ENCODE measurements around the gene MAPKAPK2.
A peak's percentile ranks its signal among the peaks of the same experiment; 100 is the strongest.
"Not testable (repeated sequence)": the region's sequence is repeated elsewhere in the genome, so short reads cannot be mapped to it uniquely, and the experiment has no call there.

Gene MAPKAPK2

DNA sequence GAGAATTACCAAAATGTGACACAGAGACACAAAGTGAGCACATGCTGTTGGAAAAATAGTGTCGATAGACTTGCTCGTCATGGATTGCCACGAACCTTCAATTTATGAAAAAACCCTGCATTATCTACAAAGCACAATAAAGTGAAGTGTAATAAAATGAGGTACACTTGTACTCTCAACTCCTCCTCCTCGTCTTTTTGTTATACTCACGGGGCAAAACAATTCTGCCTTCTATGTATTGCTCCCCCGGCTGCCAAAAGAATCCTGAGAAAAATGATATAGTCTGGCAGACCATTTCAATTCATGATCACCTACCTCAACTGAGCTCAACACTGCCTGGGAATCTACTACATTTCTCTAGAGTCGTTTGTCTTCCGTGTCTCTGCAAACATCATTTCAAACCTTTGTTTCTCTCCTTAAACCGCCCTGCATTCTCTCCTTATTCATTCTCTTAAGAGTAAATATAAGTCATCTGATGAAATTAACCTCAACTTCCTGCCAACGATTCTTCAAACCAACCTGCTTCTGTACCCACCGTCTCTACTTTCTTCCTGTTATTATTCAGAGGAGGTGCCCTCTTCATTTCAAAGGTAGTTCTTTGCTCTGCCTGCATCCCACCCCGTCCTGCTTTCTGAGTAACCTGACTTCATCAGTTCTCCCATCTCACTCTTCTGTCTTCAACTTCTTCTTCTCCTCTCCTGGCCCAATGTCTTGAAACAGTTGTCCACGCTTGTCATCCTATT lies 73.0 kb downstream of the MAPKAPK2 start:
- DNase-seq = no peak
- intact Hi-C loops (cut with DNase I) = no loop called here

DNA sequence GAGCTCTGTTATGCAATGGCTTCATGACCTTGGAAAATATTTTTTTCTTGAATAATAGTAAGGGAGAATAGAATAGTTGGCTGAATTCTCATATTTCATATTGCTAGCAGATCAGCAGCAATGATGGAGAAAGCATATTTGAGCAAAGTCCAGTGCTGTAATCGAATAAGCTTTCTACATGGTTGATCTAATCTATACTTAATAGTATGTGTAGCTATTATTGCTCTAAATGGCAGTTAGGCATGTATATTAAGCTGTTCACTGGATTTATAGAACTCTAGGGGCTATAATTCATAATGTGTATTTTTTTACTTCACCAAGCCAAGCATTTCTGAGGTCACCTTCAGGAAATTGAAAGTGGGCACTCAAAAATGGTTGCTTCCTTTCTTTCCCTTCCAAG lies 75.9 kb downstream of the MAPKAPK2 start:
- no peak for DNase-seq
- intact Hi-C loops (cut with DNase I) = no loop called here

DNA sequence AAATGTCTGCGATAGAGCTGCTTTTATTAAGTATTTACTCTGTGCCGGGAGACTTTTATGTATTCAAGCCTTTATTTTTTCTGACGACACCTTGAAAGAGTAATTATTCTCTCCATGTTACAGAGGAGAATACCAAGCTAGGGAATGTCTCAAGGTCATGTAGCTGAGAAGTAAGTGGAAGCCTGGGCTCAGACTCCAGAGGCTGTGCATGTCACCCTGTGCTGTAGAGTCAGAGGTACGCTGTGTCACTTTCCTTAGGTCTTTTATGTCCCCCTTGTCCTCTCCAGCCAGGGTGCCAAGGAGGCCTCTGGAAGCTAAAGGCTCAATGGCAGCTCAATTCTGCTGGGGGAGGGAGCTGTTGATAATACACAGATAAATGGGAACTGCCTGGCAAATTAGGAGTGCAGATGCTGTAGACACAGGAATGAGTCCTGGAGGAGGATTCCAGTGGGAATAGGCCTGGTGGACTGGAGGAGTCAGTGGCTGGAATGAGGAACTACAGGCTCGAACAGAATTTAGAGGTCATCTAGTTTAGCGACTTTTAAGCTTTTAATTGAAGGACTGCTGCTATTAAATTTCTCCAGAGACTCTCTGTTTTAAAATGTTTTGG lies 76.6 kb downstream of the MAPKAPK2 start:
- no peak for DNase-seq
- intact Hi-C loops (cut with DNase I) = no loop called here

DNA sequence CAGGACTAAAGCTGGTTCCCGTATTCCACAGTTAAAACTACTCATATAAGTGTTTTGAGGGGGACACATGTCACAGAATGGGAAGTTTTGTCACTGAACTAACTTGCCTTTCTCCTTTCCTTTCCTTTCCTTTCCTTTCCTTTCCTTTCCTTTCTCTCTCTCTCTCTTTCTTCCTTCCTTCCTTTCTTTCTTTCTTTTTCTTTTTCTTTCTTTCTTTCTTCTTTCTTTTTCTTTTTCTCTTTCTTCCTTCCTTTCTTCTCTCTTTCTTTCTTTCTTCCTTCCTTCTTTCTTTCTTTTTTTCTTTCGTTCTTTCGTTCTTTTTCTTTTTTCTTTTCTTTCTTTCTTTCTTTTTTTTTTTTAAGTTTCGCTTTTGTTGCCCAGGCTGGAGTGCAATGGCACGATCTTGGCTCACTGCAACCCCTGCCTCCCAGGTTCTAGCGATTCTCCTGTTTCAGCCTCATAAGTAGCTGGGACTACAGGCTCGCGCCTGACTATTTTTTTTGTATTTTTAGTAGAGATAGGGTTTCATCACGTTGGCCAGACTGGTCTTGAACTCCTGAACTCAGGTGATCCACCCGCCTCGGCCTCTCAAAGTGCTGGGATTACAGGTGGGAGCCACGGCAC lies 78.1 kb downstream of the MAPKAPK2 start:
- intact Hi-C loops (cut with DNase I); DNase-seq: not testable (repeated sequence)

DNA sequence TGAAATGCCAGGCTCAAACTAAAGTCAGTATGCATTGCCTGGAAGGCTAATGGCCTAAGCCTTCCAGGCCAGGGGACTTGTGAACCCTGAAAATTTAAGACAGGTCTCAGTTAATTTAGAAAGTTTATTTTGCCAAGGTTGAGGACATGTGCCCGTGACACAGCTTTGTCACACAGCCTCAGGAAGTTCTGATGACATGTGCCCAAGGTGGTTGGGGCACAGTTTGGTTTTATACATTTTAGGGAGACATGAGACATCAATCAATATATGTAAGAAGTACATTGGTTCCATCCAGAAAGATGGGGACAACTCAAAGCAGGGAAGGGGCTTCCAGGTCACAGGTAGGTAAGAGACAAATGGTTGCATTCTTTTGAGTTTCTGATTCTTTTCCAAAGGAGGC lies 81.1 kb downstream of the MAPKAPK2 start:
- intact Hi-C loops (cut with DNase I); DNase-seq: not testable (repeated sequence)

DNA sequence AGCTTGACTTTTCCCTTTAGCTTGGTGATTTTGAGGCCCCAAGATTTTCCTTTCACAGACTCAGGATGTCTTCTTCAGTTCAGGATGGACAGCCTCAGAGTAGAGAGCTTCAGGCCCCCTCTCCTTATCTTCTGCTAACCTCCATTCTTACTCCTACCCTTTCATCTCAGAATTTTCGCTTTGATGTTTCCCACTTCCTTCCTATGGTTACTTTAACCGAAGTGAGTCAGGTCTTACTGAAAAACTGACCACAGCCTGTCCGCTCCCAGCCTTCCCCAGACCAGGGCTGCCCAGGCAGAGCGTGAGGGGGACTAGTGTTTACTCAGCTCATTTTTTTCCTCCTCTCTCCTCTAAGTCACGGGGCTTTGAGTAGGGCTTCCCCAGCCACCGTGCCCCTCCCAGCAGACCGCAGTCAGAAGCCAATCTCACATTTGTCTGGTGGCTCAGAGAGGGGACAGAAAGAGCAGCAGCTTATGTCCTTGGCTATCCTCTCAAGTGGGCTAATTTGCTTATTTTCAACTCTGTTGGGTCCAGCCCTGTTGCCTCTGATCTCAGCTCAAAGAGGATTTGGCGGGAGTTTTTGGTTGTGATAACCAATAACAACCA lies 81.6 kb downstream of the MAPKAPK2 start:
- intact Hi-C loops (cut with DNase I) = no loop called here
- peak in 30 of 42 donors; percentile 9 to 63 (median 35) for DNase-seq

DNA sequence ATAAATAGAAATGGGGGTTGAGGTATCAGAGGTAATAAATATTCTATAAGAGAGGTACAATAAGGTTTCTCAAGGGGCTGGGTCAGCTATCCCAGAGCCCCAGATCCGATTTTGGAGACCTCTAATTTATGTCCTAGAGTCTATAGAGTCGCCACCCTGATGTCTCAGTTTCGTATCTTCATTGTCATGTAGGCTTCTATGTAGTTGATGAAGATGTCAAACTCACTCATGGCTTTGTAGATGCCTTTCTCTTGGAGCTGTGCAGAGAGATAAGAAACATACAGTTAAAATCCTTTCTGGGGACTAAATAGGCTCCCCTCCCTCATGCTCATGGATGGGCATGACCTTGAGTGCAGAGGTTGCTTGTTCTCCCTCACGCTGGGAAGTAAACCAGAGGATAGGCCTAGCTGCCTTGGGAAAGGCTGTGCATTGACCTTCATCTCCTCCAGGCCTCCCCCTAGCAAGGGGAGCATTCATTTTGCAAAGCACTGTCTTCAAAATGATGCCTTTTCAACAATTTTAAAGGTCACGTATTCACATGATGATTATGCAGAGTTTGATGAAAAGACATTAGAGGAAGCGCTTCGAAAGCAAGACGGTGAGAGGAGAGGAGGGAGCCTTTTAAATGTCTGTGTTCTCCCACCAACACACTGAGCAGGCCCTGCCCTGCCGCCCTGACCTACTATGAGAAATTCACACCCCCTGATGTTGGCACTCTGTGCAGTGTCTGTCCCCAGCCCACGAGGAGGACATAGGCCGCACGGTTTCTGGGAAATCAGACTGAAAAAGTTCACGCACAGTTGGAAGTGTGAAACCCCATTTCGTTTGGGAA lies 84.0 kb downstream of the MAPKAPK2 start:
- DNase-seq = no peak
- intact Hi-C loops (cut with DNase I) = no loop called here

DNA sequence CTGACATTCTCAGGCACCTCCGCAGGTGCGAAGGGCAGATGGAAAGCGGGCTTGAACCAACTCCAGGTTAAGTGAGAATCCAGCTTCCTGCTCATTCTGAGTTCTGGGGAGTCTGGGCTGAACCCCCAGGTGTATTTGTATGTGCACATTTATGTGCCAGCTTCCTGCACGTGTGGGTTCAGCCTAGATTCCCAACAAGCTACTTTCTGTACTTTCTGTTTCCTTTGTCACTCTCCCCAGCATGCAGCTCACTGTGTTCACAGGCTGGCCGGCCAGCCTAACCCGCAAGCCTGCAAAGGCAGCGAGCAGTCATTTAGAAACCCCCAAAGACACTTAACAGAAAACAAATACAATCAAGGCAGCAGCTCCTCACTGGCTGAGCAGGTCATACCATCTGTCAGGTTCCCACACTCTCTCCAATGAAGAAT lies 84.6 kb downstream of the MAPKAPK2 start:
- intact Hi-C loops (cut with DNase I) = no loop called here

DNA sequence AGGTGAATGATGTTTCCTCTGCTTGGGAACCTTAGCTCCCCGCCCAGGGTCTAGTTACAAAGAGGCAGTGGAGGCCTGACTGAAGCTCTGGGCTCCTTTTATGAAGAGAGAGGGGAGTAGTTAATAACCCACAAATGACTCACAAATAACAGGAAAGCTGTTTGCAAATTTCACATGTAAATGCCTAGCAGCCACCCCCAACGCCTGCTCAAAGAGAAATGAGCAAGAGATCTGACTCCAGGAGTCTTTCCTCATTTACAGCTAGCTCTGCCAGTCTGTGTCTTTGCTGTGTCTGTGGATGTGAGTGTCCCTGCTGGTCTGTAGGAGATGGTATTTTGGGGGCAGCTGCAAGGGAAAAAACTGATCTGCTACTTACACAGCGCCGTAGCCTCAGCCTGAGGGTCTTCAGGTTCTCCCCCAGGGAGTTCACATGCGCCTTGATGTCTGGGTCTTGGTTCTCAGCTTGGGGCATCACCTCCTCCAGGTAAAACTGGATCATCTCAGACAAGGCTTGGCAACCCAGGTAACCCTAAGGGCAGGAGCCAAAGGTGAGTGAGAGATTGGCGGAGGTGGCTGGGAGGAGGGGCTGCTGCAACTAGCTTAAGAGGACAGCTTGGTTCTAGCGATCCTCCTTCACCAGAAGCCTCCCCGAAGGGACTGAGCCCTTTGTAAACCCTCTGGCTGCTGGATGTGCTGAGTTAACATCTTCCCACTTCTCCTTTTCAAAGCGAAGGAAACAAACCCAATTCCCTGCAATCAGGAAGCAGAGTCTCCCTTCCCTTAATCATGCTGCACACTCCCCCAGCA lies 86.0 kb downstream of the MAPKAPK2 start, which contains the start of gene IL19:
Gene IL19, plus strand, starts transcription at position 243 of the 807 bp plus-strand sequence. CDS start 65,890 bp downstream, outside the sequence.
- intact Hi-C loops (cut with DNase I) = no loop called here
- DNase-seq = peak in 12 of 42 donors; percentile 4 to 36 (median 16)

More for the DNA sequence above, 84.6 kb downstream of the MAPKAPK2 start:
- no peak for DNase-seq

DNA sequence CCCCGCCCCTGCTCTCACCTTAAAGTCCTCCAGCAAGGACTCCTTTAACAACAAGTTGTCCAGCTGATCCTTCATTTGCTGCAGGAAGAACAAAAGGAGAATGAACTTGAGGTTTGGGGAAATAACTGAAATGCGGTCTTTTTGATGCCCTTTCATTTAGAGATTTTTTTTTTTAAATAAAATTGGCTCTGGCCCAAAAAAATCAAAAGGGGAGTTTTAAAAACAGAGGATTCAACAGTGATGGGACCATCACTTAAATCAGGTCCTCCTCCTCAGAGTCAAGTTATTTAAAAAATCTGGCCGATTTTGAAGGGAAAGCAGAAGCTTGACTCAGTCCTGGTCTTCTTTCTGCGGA lies 86.6 kb downstream of the MAPKAPK2 start:
- intact Hi-C loops (cut with DNase I) = no loop called here

DNA sequence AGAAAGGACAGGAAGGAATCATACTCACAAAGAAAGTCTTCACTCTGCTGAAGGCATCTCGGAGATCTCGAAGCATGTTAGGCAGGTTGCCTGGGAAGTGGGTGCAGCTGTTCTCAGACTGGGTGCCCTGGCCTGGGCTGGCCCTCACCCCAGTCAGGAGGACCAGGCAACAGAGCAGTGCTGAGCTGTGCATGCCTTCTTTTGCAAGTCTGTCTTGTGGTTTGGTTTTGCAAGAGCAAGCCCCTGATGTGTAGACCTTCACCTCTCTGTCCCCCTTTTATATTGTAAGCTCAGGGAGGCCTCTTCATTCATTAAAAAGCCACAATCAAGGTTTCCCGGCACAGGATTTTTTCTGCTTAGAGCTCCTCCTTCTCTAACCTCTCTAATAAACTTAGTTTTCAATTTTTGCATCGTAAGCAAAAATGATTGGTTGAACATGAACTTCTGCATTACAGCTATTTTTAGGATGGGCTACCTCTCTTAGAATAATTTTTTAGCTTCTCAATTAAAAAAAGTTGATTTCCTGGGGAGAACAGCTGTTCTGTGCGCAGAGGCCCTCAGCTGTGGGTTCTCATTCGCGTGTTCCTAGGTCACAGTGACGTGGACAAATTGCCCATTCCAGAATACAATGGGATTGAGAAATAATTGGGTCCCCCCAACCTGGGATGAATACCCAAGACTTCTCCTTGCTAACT lies 87.7 kb downstream of the MAPKAPK2 start, which contains the start of gene IL10:
Gene IL10, minus strand, starts transcription at position 252 of the 695 bp plus-strand sequence. Its CDS starts 59 bp downstream, at position 193.
- intact Hi-C loops (cut with DNase I) = no loop called here
- peak in 35 of 42 donors; percentile 10 to 67 (median 32) for DNase-seq

More for the DNA sequence above, 86.6 kb downstream of the MAPKAPK2 start:
- no peak for DNase-seq

DNA sequence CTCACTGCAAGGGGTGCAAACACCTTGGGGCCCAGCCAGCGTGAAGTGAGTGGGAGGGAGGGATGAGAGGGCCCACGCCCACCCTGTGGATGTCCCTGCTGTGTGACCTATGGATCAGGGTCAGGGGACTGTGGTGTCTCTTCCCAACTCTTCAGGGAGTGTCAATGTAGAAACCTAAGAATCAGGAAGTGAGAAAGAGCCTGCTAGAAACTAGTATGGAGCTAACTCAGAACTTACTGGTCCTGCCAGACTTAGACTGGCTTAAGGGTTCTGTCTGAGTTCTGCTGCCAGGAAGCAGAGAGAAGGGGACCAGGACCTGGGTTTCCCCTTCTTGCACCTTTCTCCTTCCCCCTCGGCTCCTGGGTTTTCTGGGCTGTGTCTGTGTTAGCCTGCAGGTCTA lies 89.4 kb downstream of the MAPKAPK2 start:
- no peak for DNase-seq
- intact Hi-C loops (cut with DNase I) = no loop called here

DNA sequence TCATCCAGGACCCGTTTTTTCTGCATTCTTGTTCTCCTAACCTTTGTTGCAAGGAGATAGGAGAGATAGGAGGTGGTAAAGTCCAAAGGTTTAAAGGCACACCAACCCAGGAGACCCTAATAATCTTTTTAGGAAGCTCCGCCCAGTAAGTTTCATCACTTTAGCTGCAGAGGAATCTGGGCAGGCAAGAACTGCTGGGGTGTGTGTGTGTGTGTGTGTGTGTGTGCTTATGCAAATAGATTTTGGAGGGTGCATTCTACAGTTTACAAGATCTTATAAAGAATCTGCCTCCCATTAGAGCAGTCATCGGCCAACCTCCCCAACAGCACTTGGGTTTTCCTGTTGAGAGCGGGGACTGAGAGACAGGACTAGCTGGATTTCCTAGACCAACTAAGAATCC lies 91.5 kb downstream of the MAPKAPK2 start:
- no peak for DNase-seq
- intact Hi-C loops (cut with DNase I) = no loop called here

DNA sequence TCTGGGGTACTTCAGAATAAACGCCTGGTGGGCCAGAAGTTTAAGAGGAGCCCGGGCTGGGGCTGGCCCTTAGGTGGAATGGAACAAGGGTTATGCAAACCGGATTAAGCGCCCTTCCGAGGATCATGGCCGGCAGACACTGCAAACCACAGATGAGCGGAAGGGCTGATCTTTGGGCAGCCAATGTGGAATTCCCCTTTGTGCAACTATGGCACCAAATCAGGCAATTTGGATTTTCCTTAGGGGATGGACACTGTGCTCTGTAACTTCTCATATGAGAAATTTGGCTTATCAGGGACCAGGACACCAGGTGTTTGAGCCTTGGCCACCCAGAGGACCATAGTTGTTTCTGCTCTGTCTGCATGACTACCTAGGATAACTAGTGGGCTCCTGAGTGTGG lies 93.3 kb downstream of the MAPKAPK2 start:
- DNase-seq = no peak
- intact Hi-C loops (cut with DNase I) = no loop called here

DNA sequence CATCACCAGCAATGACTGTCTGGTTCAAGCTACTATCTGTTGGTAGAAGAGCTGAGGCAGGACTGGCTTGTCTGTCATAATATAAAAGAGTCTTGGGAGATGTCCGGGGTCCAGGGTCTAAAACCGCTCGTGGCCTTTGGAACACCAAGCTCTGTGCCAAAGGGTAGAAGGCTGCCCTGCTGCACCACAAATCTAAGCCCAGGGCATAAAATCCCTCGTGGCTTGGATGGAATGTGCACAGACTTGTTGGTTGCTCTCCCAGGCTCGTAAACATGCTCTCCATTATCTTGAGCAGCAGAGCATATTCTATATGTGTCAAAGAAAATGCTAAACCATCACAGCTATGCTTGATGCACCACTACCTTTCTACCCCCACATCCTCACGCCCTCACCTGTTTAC lies 94.2 kb downstream of the MAPKAPK2 start:
- DNase-seq; intact Hi-C loops (cut with DNase I): not testable (repeated sequence)

DNA sequence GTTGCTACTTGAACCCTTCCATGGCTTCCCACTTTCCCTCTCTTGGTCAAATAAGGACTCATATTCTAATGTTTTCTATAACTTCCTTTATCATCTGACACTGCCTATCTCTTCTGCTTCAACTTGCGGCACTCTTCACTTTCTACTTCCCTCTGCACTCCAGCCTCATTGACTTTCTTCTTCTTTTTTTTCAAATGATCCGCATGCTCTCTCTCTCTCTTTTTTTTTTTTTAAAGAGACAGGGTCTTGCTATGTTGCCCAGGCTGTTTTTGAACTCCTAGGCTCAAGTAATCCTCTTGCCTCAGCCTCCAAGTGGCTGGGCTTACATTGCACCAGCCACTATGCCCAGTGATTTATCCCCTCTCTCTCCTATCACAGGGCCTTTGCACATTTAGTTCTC lies 94.9 kb downstream of the MAPKAPK2 start:
- intact Hi-C loops (cut with DNase I) = no loop called here
- no peak for DNase-seq

DNA sequence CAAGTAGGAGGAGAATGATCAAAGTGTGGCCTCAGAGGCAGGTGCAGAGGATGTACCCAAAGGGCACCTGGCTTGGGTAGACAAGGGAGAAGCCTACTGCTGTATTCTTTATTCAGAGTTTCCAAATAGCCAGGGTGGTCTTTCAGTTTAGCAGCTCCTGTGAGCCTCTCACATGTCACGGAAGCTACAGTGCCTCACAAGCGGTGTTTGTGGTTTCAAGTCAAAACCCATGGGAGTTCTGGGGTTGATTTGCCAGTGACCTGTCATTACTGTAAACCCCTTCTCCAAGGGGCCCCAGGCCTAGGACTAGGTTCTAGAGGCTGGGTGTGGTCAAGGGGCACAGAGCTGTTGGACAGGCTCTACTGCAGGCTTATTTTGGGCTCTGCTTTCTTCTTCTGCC lies 97.7 kb downstream of the MAPKAPK2 start:
- intact Hi-C loops (cut with DNase I) = no loop called here
- DNase-seq = no peak
